OCI-M1 (cell line): ENCODE measurements around the gene OR4N2.
"Not testable (repeated sequence)": the region's sequence is repeated elsewhere in the genome, so short reads cannot be mapped to it uniquely, and the experiment has no call there.

Source experiments
- DNase-seq: peaks from one replicate; lab custom pipeline; 2025; lab: John Stamatoyannopoulos, UW

The OR4N2 gene

DNA sequence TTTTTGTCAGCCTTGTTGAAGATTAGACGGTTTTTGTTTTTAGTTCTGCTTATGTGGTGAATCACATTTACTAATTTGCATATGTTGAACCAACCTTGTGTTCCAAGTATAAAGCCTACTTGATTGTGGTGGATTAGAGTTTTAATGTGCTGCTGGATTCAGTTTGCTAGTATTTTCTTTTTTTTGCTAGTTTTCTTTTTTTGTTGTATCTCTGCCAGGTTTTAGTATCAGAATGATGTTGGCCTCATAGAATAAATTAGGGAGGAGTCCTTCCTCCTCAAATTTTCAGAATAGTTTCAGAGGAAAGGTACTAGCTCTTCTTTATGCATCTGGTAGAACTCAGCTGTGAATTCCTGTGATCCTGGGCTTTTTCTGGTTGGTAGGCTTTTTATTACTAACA is at the start of gene OR4N2:
OR4N2 (plus strand) TSS at position 301 of the 400 bp plus-strand sequence. CDS start 23,679 bp downstream, outside the sequence.
- not testable (repeated sequence) for DNase-seq

DNA sequence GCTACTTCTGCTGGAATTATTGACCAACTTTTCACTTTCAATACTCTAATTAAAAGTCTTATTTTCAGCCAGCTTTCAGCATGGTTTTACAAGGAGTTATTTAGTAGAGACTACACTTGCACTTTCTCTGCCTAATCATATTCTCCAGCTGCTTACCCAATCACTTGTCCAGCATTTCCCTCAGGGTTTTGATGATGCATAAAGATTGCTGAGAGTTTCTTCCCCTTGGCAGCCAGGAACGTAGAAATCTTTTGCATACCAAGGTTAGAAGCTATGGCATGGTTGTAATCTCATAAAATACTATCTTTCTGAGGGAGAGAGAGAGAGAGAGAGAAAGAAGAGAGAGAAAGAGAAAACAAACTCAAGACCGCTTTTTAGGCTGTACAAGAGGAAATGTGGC is 49.4 kb upstream of the OR4N2 start:
- DNase-seq = no peak

- DNase-seq = not testable (repeated sequence)
These were observed 32.1 kb upstream of the OR4N2 start for GRCh38 chr14:19771491-19771890.

DNA sequence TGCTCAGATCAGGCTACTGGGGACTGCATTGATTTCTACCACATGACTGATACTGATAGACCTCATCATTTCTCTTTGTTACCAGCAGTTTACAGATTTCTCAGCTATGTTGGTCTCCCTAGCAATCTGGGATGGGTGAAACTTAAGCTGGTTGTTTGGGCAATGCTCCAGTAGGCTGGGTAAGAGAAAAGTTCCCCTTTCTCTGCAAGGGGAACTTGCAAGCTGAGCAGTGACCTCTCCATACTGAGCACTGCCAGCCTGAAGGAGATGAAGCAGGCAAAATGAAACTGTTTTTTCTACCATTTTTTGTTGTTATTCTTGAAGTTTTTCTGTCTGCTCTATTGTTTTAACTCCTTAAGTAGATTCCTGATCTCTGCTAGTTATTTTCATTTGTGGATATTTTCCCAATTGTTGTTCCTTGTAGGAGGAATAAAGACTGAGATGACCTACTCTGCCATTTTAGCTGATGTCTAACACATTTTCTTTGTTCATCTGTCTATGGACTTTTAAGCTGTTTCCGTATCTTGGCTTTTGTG is 31.6 kb upstream of the OR4N2 start:
- DNase-seq = peak; percentile 2

DNA sequence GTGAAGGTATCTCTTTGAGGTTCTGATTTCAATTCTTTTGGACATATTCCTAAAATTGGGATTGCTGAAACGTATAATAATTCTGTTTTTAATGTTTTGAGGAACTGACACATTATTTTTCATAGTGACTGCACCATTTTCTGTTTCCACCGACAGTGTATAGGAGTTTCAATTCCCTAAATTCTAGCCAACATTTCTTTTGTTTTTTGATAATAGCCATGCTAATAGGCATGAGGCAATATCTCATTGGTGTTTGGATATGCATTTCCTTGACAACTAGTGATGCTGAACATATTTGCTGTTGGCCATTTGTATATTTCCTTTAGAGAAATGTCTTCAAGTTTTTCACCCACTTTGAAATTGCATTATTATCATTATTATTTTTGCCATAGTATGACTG is 31.1 kb upstream of the OR4N2 start:
- not testable (repeated sequence) for DNase-seq

- DNase-seq = not testable (repeated sequence)
These were observed 30.4 kb upstream of the OR4N2 start, which contains the start of gene OR4M1 for GRCh38 chr14:19773204-19773603. TSS of gene OR4M1 (plus strand) at chr14:19773504. CDS start at chr14:19780323, 6,819 bp downstream.

DNA sequence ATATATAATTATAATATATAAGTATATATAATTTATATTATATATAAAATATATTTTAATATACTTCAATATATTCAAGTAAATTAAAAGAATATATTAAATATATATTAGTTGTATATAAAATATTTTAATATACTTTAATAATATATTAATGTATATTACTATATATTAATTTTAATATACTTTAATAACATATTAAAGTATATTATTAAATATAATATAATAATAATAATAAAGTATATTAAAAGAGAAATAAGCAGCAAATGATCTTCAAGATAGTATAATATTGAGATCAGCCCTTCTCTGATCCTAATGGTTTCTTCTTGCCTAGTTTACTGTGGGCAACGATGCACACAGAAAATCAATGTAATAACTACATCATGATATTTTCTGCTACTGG is 28.0 kb upstream of the OR4N2 start:
- no peak for DNase-seq

DNA sequence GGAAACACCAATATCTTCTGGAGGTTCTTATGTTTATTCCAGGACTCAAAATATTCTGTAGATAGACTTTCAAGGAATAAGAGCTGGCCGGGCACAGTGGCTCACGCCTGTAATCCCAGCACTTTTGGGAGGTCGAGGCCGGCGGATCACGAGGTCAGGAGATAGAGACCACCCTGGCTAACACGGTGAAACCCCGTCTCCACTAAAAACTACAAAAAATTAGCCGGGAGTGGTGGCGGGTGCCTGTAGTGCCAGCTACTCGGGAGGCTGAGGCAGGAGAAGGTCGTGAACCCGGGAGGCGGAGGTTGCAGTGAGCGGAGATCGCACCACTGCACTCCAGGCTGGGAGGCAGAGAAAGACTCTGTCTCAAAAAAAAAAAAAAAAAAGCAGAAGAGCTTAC is 17.7 kb upstream of the OR4N2 start:
- DNase-seq = not testable (repeated sequence)

- not testable (repeated sequence) for DNase-seq
These were observed 16.3 kb upstream of the OR4N2 start for GRCh38 chr14:19787318-19787717.

- not testable (repeated sequence) for DNase-seq
These were observed 15.4 kb upstream of the OR4N2 start for GRCh38 chr14:19788150-19788549.

- DNase-seq = not testable (repeated sequence)
These were observed 7.0 kb upstream of the OR4N2 start for GRCh38 chr14:19796520-19797108.

DNA sequence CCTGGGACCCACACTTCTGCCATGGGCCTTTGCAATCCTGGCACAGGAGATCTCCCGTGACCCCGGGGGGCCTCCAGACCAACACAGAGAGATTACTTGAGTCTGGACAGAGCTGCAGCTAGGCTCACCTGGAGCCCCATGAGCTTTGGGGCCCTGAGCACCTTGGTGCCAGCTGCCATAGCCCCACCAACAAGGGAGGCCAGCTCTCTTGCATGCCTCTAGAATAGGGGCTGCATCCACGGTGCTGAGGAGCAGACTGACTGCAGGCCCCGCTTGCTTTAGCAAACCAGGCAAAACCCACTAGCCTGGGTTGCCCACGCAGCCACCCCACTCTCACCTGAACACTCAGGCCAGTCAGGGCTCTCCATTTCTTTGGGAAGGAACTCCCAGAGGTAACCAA is 3.7 kb upstream of the OR4N2 start:
- no peak for DNase-seq

- DNase-seq = no peak
These were observed 3.1 kb upstream of the OR4N2 start for GRCh38 chr14:19800282-19801117.

- no peak for DNase-seq
These were observed 2.5 kb upstream of the OR4N2 start for GRCh38 chr14:19801118-19801464.

GRCh38 chr14:19813171-19813920 is 9.8 kb downstream of the OR4N2 start:
- not testable (repeated sequence) for DNase-seq

DNA sequence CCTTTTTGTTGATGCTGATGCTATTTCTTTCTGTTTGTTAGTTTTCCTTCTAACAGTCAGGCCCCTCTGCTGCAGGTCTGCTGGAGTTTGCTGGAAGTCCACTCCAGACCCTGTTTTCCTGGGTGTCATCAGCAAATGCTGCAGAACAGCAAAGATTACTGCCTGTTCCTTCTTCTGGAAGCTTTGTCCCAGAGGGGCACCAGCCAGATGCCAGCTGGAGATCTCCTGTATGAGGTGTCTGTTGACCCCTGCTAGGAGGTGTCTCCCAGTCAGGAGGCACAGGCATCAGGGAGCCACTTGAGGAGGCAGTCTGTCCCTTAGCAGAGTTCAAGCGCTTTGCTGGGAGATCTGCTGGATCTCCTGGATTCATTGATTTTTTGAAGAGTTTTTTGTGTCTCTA is 16.3 kb downstream of the OR4N2 start:
- not testable (repeated sequence) for DNase-seq

- DNase-seq = not testable (repeated sequence)
These were observed 17.4 kb downstream of the OR4N2 start for GRCh38 chr14:19821016-19821415.

GRCh38 chr14:19823178-19823577 is 19.6 kb downstream of the OR4N2 start:
- no peak for DNase-seq

- peak; percentile 37 for DNase-seq
These were observed 20.2 kb downstream of the OR4N2 start for GRCh38 chr14:19823765-19824164.

- DNase-seq = peak; percentile 25
These were observed 24.2 kb downstream of the OR4N2 start for GRCh38 chr14:19827626-19828244.

- DNase-seq = no peak
These were observed 24.7 kb downstream of the OR4N2 start for GRCh38 chr14:19828314-19828713.
